CD4-positive, alpha-beta T cell (primary cell): ENCODE results near the gene DLX6. TPM values are rescaled to one million over a fixed set of nuclear protein-coding genes. Genes with fewer than 3 reads are reported as not detected.

Experiments used
- ATAC-seq: fragments of 200-7000 bp; cut with Tn5 transposase; one replicate; pipeline ENCODE4 v1.10.0; 2022; ENCODE audit warnings: mild to moderate bottlenecking; ENCODE audit not compliant: poor library complexity
- CTCF ChIA-PET: fragments of 350-600 bp; sonication (Branson Sonifier 250); formaldehyde crosslinking; loops from one replicate; lab custom pipeline; 2021; ENCODE audit warnings: antibody characterized with exemption, inconsistent platforms; lab: Charles Lee
- POLR2A ChIA-PET: fragments of 350-600 bp; sonication (Branson Sonifier 250); formaldehyde crosslinking; loops from one replicate; lab custom pipeline; 2021; ENCODE audit warnings: antibody characterized with exemption, inconsistent platforms; lab: Charles Lee
- DNase-seq, 14 experiments: peaks; one replicate each; pipeline ENCODE4 v3.0.0-alpha.2; 2013 to 2020; ENCODE audit warnings: mixed read lengths in 2 of 14
- H3K27ac ChIP-seq, 2 donors: one replicate each; pipeline versions ENCODE4 v1.5.1 to v1.7.0; 2013; ENCODE audit warnings: low read length in 2 of 2, low read depth in 1 of 2, mild to moderate bottlenecking in 1 of 2
- H3K27me3 ChIP-seq, 2 experiments: 1 replicate in 1 of 2; 2 replicates in 1 of 2; pipeline versions ENCODE4 v1.6.1 to v1.7.0; 2013; ENCODE audit warnings: low read length in 2 of 2, control low read depth in 1 of 2, mild to moderate bottlenecking in 1 of 2, moderate library complexity in 1 of 2; ENCODE audit not compliant: insufficient read depth in 2 of 2, control insufficient read depth in 1 of 2
- H3K36me3 ChIP-seq: one replicate; pipeline ENCODE4 v1.6.1; 2013; ENCODE audit warnings: low read length, control low read depth; ENCODE audit not compliant: insufficient read depth
- H3K4me1 ChIP-seq: one replicate; pipeline ENCODE4 v1.6.1; 2013; ENCODE audit warnings: low read length, control low read depth; ENCODE audit not compliant: insufficient read depth
- H3K4me3 ChIP-seq: one replicate; pipeline ENCODE4 v1.5.1; 2013; ENCODE audit warnings: mild to moderate bottlenecking, low read length, moderate library complexity
- H3K9me3 ChIP-seq, 2 experiments: 1 replicate in 1 of 2; 2 replicates in 1 of 2; pipeline versions ENCODE4 v1.6.1 to v1.7.0; 2013; ENCODE audit warnings: low read length in 2 of 2, mild to moderate bottlenecking in 2 of 2, control low read depth in 1 of 2, moderate library complexity in 1 of 2; ENCODE audit not compliant: control insufficient read depth in 1 of 2, insufficient read depth in 1 of 2
- H3K27ac Mint-ChIP-seq: one replicate; pipeline ENCODE4 v1.8.0; 2020; ENCODE audit warnings: mixed read lengths
- H3K27me3 Mint-ChIP-seq: one replicate; pipeline ENCODE4 v1.8.0; 2021; ENCODE audit warnings: mixed read lengths
- H3K36me3 Mint-ChIP-seq: one replicate; pipeline ENCODE4 v1.8.0; 2021; ENCODE audit warnings: low read depth, mixed read lengths
- H3K4me1 Mint-ChIP-seq: one replicate; pipeline ENCODE4 v1.8.0; 2021; ENCODE audit warnings: low read depth, mixed read lengths
- H3K4me3 Mint-ChIP-seq: one replicate; pipeline ENCODE4 v1.8.0; 2020; ENCODE audit warnings: mild to moderate bottlenecking, mixed read lengths
- H3K9me3 Mint-ChIP-seq: one replicate; pipeline ENCODE4 v1.8.0; 2020; ENCODE audit warnings: mixed read lengths
- intact Hi-C, 2 experiments: fragments of 100-400 bp; cut with DNase I in 1 of 2; cut with micrococcal nuclease in 1 of 2; formaldehyde crosslinking; loops; one replicate each; pipeline versions ENCODE4 v1.15.1 to v1.9.0; 2023 to 2025; cut with DNase I, micrococcal nuclease
- total RNA-seq, 174 experiments: library from RNA in 2 of 174; stranded (reverse) in 2 of 174; gene quantifications; one replicate each; pipeline ENCODE4 v1.2.3 and lab custom pipeline; 2021 to 2026
- TF ChIP-seq, protein P1 (sequence below): fragments of 200-600 bp; IDR thresholded peaks from one replicate; pipeline ENCODE4 v1.8.0; 2022; ENCODE audit warnings: antibody characterized with exemption, mild to moderate bottlenecking

The DLX6 gene
- total RNA-seq, 2 experiments from 2014 or later = not detected

- Histone ChIP-seq H3K4me3 (no peak overlapping the region), H3K9me3 (peaks cover 0 to 4% of the 10 kb centered on the region in 2 experiments), H3K27me3 (peaks cover 3 to 28% of the 10 kb centered on the region in 2 experiments), H3K36me3 (no peaks in the 10 kb centered on the region), H3K4me1 (no peaks in the 10 kb centered on the region), H3K27ac (no peak overlapping the region)
- H3K9me3 Mint-ChIP-seq = peaks cover 2% of the 10 kb centered on the region
- H3K27me3 Mint-ChIP-seq = peaks cover 72% of the 10 kb centered on the region
- DNase-seq = no peak
- intact Hi-C loops = no loop called here
- H3K4me3 Mint-ChIP-seq = no peak overlapping the region
- H3K27ac Mint-ChIP-seq = no peak overlapping the region
- TF ChIP-seq, protein P1, sequence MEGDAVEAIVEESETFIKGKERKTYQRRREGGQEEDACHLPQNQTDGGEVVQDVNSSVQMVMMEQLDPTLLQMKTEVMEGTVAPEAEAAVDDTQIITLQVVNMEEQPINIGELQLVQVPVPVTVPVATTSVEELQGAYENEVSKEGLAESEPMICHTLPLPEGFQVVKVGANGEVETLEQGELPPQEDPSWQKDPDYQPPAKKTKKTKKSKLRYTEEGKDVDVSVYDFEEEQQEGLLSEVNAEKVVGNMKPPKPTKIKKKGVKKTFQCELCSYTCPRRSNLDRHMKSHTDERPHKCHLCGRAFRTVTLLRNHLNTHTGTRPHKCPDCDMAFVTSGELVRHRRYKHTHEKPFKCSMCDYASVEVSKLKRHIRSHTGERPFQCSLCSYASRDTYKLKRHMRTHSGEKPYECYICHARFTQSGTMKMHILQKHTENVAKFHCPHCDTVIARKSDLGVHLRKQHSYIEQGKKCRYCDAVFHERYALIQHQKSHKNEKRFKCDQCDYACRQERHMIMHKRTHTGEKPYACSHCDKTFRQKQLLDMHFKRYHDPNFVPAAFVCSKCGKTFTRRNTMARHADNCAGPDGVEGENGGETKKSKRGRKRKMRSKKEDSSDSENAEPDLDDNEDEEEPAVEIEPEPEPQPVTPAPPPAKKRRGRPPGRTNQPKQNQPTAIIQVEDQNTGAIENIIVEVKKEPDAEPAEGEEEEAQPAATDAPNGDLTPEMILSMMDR = no peak
- ChIA-PET CTCF (no interaction called here), POLR2A (no interaction called here)
- no peaks in the 10 kb centered on the region for H3K4me1 Mint-ChIP-seq
- no peaks in the 10 kb centered on the region for H3K36me3 Mint-ChIP-seq
- no peak for ATAC-seq
Observed at GRCh38 chr7:96982586-96982985, 22.8 kb upstream of the DLX6 start.

DNA sequence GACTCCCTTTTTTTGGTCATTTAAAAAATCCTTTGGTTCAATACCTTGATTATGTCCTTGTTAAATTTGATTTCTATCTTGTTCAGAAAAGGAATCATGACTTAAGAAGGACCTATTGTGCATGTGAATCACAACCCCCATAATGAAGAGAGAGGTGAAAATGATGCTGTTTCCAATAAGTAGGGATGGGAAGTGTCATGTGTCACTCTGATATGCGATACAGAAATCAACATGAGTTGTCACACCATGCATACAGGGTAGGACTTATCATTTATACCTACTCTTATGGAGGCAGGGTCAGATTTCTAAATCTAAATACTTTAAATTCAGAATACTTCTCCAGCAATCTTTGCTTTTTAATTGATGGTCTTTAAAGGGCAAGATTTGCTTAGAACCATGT is 19.4 kb upstream of the DLX6 start:
- Histone ChIP-seq H3K4me3 (no peak overlapping the region), H3K27ac (no peak overlapping the region), H3K9me3 (peaks cover 0 to 8% of the 10 kb centered on the region in 2 experiments), H3K36me3 (no peaks in the 10 kb centered on the region), H3K4me1 (no peaks in the 10 kb centered on the region), H3K27me3 (peaks cover 25 to 49% of the 10 kb centered on the region in 2 experiments)
- Mint-ChIP-seq H3K27me3 (peaks cover 85% of the 10 kb centered on the region), H3K4me3 (no peak overlapping the region), H3K27ac (no peak overlapping the region), H3K9me3 (peaks cover 2% of the 10 kb centered on the region), H3K4me1 (no peaks in the 10 kb centered on the region), H3K36me3 (no peaks in the 10 kb centered on the region)
- DNase-seq (no peak), ATAC-seq (no peak)
- ChIA-PET POLR2A (no interaction called here), CTCF (no interaction called here)
- intact Hi-C loops = no loop called here
- TF ChIP-seq, protein P1 = no peak

GRCh38 chr7:96986901-96987300 is 18.5 kb upstream of the DLX6 start:
- Mint-ChIP-seq H3K27me3 (peaks cover 88% of the 10 kb centered on the region), H3K4me3 (no peak overlapping the region), H3K27ac (no peak overlapping the region), H3K9me3 (no peaks in the 10 kb centered on the region), H3K4me1 (peaks cover under 1% of the 10 kb centered on the region), H3K36me3 (no peaks in the 10 kb centered on the region)
- ATAC-seq (no peak), DNase-seq (no peak)
- Histone ChIP-seq H3K9me3 (peaks cover 0 to 8% of the 10 kb centered on the region in 2 experiments), H3K4me1 (no peaks in the 10 kb centered on the region), H3K4me3 (no peak overlapping the region), H3K27me3 (peaks cover 30 to 55% of the 10 kb centered on the region in 2 experiments), H3K36me3 (no peaks in the 10 kb centered on the region), H3K27ac (no peak overlapping the region)
- ChIA-PET CTCF (no interaction called here), POLR2A (no interaction called here)
- TF ChIP-seq, protein P1 = no peak
- intact Hi-C loops = no loop called here
